ENCODE data around the gene ENSA.

DNA sequence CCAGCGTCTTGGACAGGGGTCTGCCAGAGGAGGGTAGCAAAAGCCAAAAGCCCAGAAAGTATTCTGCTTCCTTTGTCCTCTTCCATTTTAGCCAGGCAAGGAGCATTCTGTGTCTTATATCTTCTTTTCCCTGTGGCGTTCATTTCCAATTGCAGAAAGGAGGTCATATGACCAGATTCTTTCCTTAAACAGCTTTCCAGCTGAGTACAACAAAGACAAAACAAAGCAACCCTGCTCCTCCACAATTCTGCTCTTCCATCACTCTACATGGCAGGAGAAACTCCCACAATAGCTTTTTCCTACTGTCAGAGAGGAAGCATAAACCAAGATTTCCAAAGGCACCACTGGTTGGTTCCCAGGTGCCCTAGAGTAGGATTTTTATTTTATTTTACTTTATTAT is 19.7 kb downstream of the ENSA start:
- TF ChIP-seq CTCF (optimal IDR thresholded peaks at IDR 0.05 in 1 of 3, IDR thresholded peaks at IDR 0.05 in 1 of 3, conservative IDR thresholded peaks at IDR 0.05 in 1 of 3; ENCODE audit: extremely low read depth in 1 of 3, insufficient read depth in 2 of 3, low read length in 3 of 3) = no peak
- no peak for TF ChIP-seq EZH2 (IDR thresholded peaks at IDR 0.05; ENCODE audit: low read length)

Measured in keratinocyte (primary cell).